GM21825 (cell line): Measurements from ENCODE around the gene TAOK1.

Experiments
- ATAC-seq: cut with Tn5 transposase; IDR thresholded peaks from one replicate; pipeline ENCODE4 v1.9.1; 2021; ENCODE audit warnings: mild to moderate bottlenecking, moderate library complexity; ENCODE audit not compliant: unreplicated experiment

Gene TAOK1

GRCh38 chr17:29593591-29594518 is 203.7 kb downstream of the TAOK1 start:
- no peak for ATAC-seq

GRCh38 chr17:29594519-29595090 is 204.4 kb downstream of the TAOK1 start:
- no peak for ATAC-seq

GRCh38 chr17:29595107-29595942 is 205.2 kb downstream of the TAOK1 start:
- no peak for ATAC-seq

GRCh38 chr17:29595943-29596774 is 206.0 kb downstream of the TAOK1 start:
- no peak for ATAC-seq

- ATAC-seq, result no peak
These were observed 206.6 kb downstream of the TAOK1 start for GRCh38 chr17:29596811-29597210.

- ATAC-seq, result no peak
These were observed 207.4 kb downstream of the TAOK1 start for GRCh38 chr17:29597361-29598172.
